Left lobe of liver (tissue), 2 donors: ENCODE measurements around the gene ANXA3. TPM values are rescaled to one million over a fixed set of nuclear protein-coding genes. Genes with fewer than 3 reads are reported as not detected.

Experiments used
- ATAC-seq: fragments of 200-7000 bp; cut with Tn5 transposase; one replicate; pipeline ENCODE4 v1.9.1; 2020; ENCODE audit warnings: mild to moderate bottlenecking, moderate library complexity
- DNase-seq: peaks from one replicate; pipeline ENCODE4 v3.0.0-alpha.2; 2020; ENCODE audit warnings: low spot score
- total RNA-seq: library from RNA; stranded (reverse); gene quantifications from one replicate; pipeline ENCODE4 v1.2.1, GENCODE V29; 2021
- donor health status: DM: no; HTN: no; CAD: no; lungs with moderate emphysema.
- donor health status: DM: no; HTN: yes; CAD: no.

The ANXA3 gene
- total RNA-seq, 1 donor from 2014 or later, result 1.2 TPM

GRCh38 chr4:78638337-78639172 lies 87.0 kb downstream of the ANXA3 start:
- DNase-seq (no peak), ATAC-seq (no peak)

- no peak for DNase-seq
- no peak for ATAC-seq
These were observed 89.1 kb downstream of the ANXA3 start for GRCh38 chr4:78640714-78641113.

GRCh38 chr4:78642934-78643333 lies 91.4 kb downstream of the ANXA3 start:
- DNase-seq (no peak), ATAC-seq (no peak)

GRCh38 chr4:78644063-78644691 lies 92.6 kb downstream of the ANXA3 start:
- DNase-seq, result no peak
- ATAC-seq, result no peak

- DNase-seq, result peak; percentile 52
- peak; percentile 96 for ATAC-seq
These were observed 93.3 kb downstream of the ANXA3 start for GRCh38 chr4:78644744-78645330.

GRCh38 chr4:78645853-78646757 lies 94.5 kb downstream of the ANXA3 start:
- ATAC-seq (peak; percentile 70), DNase-seq (no peak)

GRCh38 chr4:78647272-78647671 lies 95.7 kb downstream of the ANXA3 start:
- no peak for DNase-seq
- no peak for ATAC-seq

GRCh38 chr4:78648640-78649363 lies 97.2 kb downstream of the ANXA3 start:
- ATAC-seq (no peak), DNase-seq (no peak)

GRCh38 chr4:78650106-78651024 lies 98.8 kb downstream of the ANXA3 start:
- no peak for DNase-seq
- no peak for ATAC-seq

- no peak for ATAC-seq
- no peak for DNase-seq
These were observed 99.8 kb downstream of the ANXA3 start for GRCh38 chr4:78651250-78651860.

GRCh38 chr4:78652282-78652876 lies 100.8 kb downstream of the ANXA3 start:
- DNase-seq, result no peak
- no peak for ATAC-seq

- ATAC-seq (no peak), DNase-seq (no peak)
These were observed 102.1 kb downstream of the ANXA3 start for GRCh38 chr4:78653655-78654054.

GRCh38 chr4:78654807-78655206 lies 103.2 kb downstream of the ANXA3 start:
- no peak for ATAC-seq

GRCh38 chr4:78656968-78657445 lies 105.4 kb downstream of the ANXA3 start:
- DNase-seq (no peak), ATAC-seq (peak; percentile 51)

More at GRCh38 chr4:78654807-78655206, 103.2 kb downstream of the ANXA3 start:
- DNase-seq, result no peak

- ATAC-seq (no peak), DNase-seq (no peak)
These were observed 107.7 kb downstream of the ANXA3 start for GRCh38 chr4:78659264-78659663.

GRCh38 chr4:78659665-78660064 lies 108.1 kb downstream of the ANXA3 start:
- ATAC-seq (no peak), DNase-seq (no peak)
